ENCODE results near the gene MAGI1. TPM values are rescaled to one million over a fixed set of nuclear protein-coding genes. Genes with fewer than 3 reads are reported as not detected.

The MAGI1 gene
- total and polyA plus RNA-seq, 5 donors = 15.8 to 38.3 (median 32.8) TPM

- Histone ChIP-seq H3K27ac (ENCODE audit: low read length) (no peak overlapping the region), H3K4me1 (ENCODE audit: control insufficient read depth, insufficient read depth, low read length) (peaks cover 1% of the 10 kb centered on the region), H3K4me3 (ENCODE audit: low read length) (no peak overlapping the region), H3K9me3 (ENCODE audit: control insufficient read depth, low read length) (no peaks in the 10 kb centered on the region), H3K27me3 (ENCODE audit: control insufficient read depth, insufficient read depth) (no peaks in the 10 kb centered on the region)
- intact Hi-C loops (cut with DNase I) = no loop called here
- DNase-seq (no peak), ATAC-seq (no peak)
- 90% methylated on average over 8 of the region's 8 CpGs for WGBS
These were observed 545.3 kb downstream of the MAGI1 start for GRCh38 chr3:65493371-65493882.

- H3K27ac ChIP-seq (ENCODE audit: low read length) = no peak overlapping the region
- intact Hi-C loops (cut with DNase I) = no loop called here
- DNase-seq (no peak), ATAC-seq (no peak)
- no peaks in the 10 kb centered on the region for H3K27me3 ChIP-seq (ENCODE audit: control insufficient read depth, insufficient read depth)
- 96% methylated on average over 2 of the region's 2 CpGs for WGBS
- no peak overlapping the region for H3K4me3 ChIP-seq (ENCODE audit: low read length)
- peaks cover 4% of the 10 kb centered on the region for H3K4me1 ChIP-seq (ENCODE audit: control insufficient read depth, insufficient read depth, low read length)
- H3K9me3 ChIP-seq (ENCODE audit: control insufficient read depth, low read length) = no peaks in the 10 kb centered on the region
These were observed 546.5 kb downstream of the MAGI1 start for GRCh38 chr3:65492249-65492648.

GRCh38 chr3:65490114-65490513 lies 548.6 kb downstream of the MAGI1 start:
- H3K27ac ChIP-seq (ENCODE audit: low read length) = no peak overlapping the region
- intact Hi-C loops (cut with DNase I) = no loop called here
- ATAC-seq (no peak), DNase-seq (no peak)
- peaks cover 7% of the 10 kb centered on the region for H3K4me1 ChIP-seq (ENCODE audit: control insufficient read depth, insufficient read depth, low read length)
- 97% methylated on average over 3 of the region's 3 CpGs for WGBS
- no peak overlapping the region for H3K4me3 ChIP-seq (ENCODE audit: low read length)
- no peaks in the 10 kb centered on the region for H3K9me3 ChIP-seq (ENCODE audit: control insufficient read depth, low read length)
- no peaks in the 10 kb centered on the region for H3K27me3 ChIP-seq (ENCODE audit: control insufficient read depth, insufficient read depth)

GRCh38 chr3:65489253-65489652 lies 549.5 kb downstream of the MAGI1 start:
- peaks cover 9% of the 10 kb centered on the region for H3K4me1 ChIP-seq (ENCODE audit: control insufficient read depth, insufficient read depth, low read length)
- intact Hi-C loops (cut with DNase I) = loop anchor here in 1 of 4 donors (5.0 kb wide), 1 partner anchor 58 kb away; no protein-coding TSS in a partner anchor
- no peak overlapping the region for H3K27ac ChIP-seq (ENCODE audit: low read length)
- DNase-seq (no peak), ATAC-seq (no peak)
- no peaks in the 10 kb centered on the region for H3K9me3 ChIP-seq (ENCODE audit: control insufficient read depth, low read length)
- no peaks in the 10 kb centered on the region for H3K27me3 ChIP-seq (ENCODE audit: control insufficient read depth, insufficient read depth)
- H3K4me3 ChIP-seq (ENCODE audit: low read length) = no peak overlapping the region
- over 99% methylated on average over 2 of the region's 2 CpGs for WGBS

GRCh38 chr3:65485826-65486469 lies 552.8 kb downstream of the MAGI1 start:
- 20% methylated on average over 3 of the region's 3 CpGs for WGBS
- peak overlapping the region; percentile 18 for H3K27ac ChIP-seq (ENCODE audit: low read length)
- no peaks in the 10 kb centered on the region for H3K27me3 ChIP-seq (ENCODE audit: control insufficient read depth, insufficient read depth)
- peak; percentile 59 to 74 for ATAC-seq
- peaks cover 18% of the 10 kb centered on the region for H3K4me1 ChIP-seq (ENCODE audit: control insufficient read depth, insufficient read depth, low read length)
- DNase-seq = no peak
- no peak overlapping the region for H3K4me3 ChIP-seq (ENCODE audit: low read length)
- intact Hi-C loops (cut with DNase I) = loop anchor here in 1 of 4 donors (5.0 kb wide), 1 partner anchor 61 kb away; no protein-coding TSS in a partner anchor
- H3K9me3 ChIP-seq (ENCODE audit: control insufficient read depth, low read length) = no peaks in the 10 kb centered on the region

GRCh38 chr3:65484964-65485363 lies 553.8 kb downstream of the MAGI1 start:
- intact Hi-C loops (cut with DNase I) = loop anchor here in 1 of 4 donors (5.0 kb wide), 1 partner anchor 62 kb away; no protein-coding TSS in a partner anchor
- Histone ChIP-seq H3K27ac (ENCODE audit: low read length) (peak overlapping the region; percentile 34), H3K27me3 (ENCODE audit: control insufficient read depth, insufficient read depth) (no peaks in the 10 kb centered on the region), H3K9me3 (ENCODE audit: control insufficient read depth, low read length) (no peaks in the 10 kb centered on the region), H3K4me1 (ENCODE audit: control insufficient read depth, insufficient read depth, low read length) (peaks cover 18% of the 10 kb centered on the region), H3K4me3 (ENCODE audit: low read length) (no peak overlapping the region)
- DNase-seq (no peak), ATAC-seq (no peak)
- WGBS = 42% methylated on average over 3 of the region's 3 CpGs

GRCh38 chr3:65483480-65483879 lies 555.2 kb downstream of the MAGI1 start:
- intact Hi-C loops (cut with DNase I) = no loop called here
- peak; percentile 93 to 96 for ATAC-seq
- H3K4me3 ChIP-seq (ENCODE audit: low read length) = no peak overlapping the region

GRCh38 chr3:65483011-65483410 lies 555.7 kb downstream of the MAGI1 start:
- intact Hi-C loops (cut with DNase I) = no loop called here
- WGBS = 19% methylated on average over 2 of the region's 2 CpGs
- DNase-seq (no peak), ATAC-seq (peak; percentile 7 to 27)
- Histone ChIP-seq H3K4me3 (ENCODE audit: low read length) (no peak overlapping the region), H3K4me1 (ENCODE audit: control insufficient read depth, insufficient read depth, low read length) (peaks cover 18% of the 10 kb centered on the region), H3K27me3 (ENCODE audit: control insufficient read depth, insufficient read depth) (no peaks in the 10 kb centered on the region), H3K27ac (ENCODE audit: low read length) (peak overlapping the region; percentile 93), H3K9me3 (ENCODE audit: control insufficient read depth, low read length) (no peaks in the 10 kb centered on the region)

More at GRCh38 chr3:65483480-65483879, 555.2 kb downstream of the MAGI1 start:
- peak; percentile 66 to 84 (median 81) for DNase-seq
- Histone ChIP-seq H3K9me3 (ENCODE audit: control insufficient read depth, low read length) (no peaks in the 10 kb centered on the region), H3K4me1 (ENCODE audit: control insufficient read depth, insufficient read depth, low read length) (peaks cover 18% of the 10 kb centered on the region), H3K27me3 (ENCODE audit: control insufficient read depth, insufficient read depth) (no peaks in the 10 kb centered on the region), H3K27ac (ENCODE audit: low read length) (peak overlapping the region; percentile 93)
- 12% methylated on average over 6 of the region's 6 CpGs for WGBS

GRCh38 chr3:65481085-65481484 lies 557.6 kb downstream of the MAGI1 start:
- H3K27ac ChIP-seq (ENCODE audit: low read length) = no peak overlapping the region
- H3K9me3 ChIP-seq (ENCODE audit: control insufficient read depth, low read length) = no peaks in the 10 kb centered on the region
- ATAC-seq (no peak), DNase-seq (no peak)
- intact Hi-C loops (cut with DNase I) = no loop called here
- peaks cover 15% of the 10 kb centered on the region for H3K4me1 ChIP-seq (ENCODE audit: control insufficient read depth, insufficient read depth, low read length)
- WGBS = 79% methylated on average over 4 of the region's 4 CpGs
- no peak overlapping the region for H3K4me3 ChIP-seq (ENCODE audit: low read length)
- H3K27me3 ChIP-seq (ENCODE audit: control insufficient read depth, insufficient read depth) = no peaks in the 10 kb centered on the region

- Histone ChIP-seq H3K4me3 (ENCODE audit: low read length) (no peak overlapping the region), H3K4me1 (ENCODE audit: control insufficient read depth, insufficient read depth, low read length) (peaks cover 16% of the 10 kb centered on the region), H3K27me3 (ENCODE audit: control insufficient read depth, insufficient read depth) (no peaks in the 10 kb centered on the region), H3K9me3 (ENCODE audit: control insufficient read depth, low read length) (no peaks in the 10 kb centered on the region), H3K27ac (ENCODE audit: low read length) (no peak overlapping the region)
- WGBS = 82% methylated on average over 3 of the region's 3 CpGs
- DNase-seq (no peak), ATAC-seq (no peak)
- intact Hi-C loops (cut with DNase I) = no loop called here
These were observed 558.7 kb downstream of the MAGI1 start for GRCh38 chr3:65479990-65480389.

- Histone ChIP-seq H3K9me3 (ENCODE audit: control insufficient read depth, low read length) (no peaks in the 10 kb centered on the region), H3K4me1 (ENCODE audit: control insufficient read depth, insufficient read depth, low read length) (peaks cover 11% of the 10 kb centered on the region), H3K27me3 (ENCODE audit: control insufficient read depth, insufficient read depth) (no peaks in the 10 kb centered on the region), H3K27ac (ENCODE audit: low read length) (no peak overlapping the region), H3K4me3 (ENCODE audit: low read length) (no peak overlapping the region)
- 84% methylated on average over 13 of the region's 13 CpGs for WGBS
- ATAC-seq = no peak
- intact Hi-C loops (cut with DNase I) = no loop called here
- DNase-seq = no peak
These were observed 559.9 kb downstream of the MAGI1 start for GRCh38 chr3:65478551-65479500.

All from right cardiac atrium (tissue), 5 donors.